GM21619 (cell line): ENCODE results near the gene FBXO36.
"Not testable (repeated sequence)": the region's sequence is repeated elsewhere in the genome, so short reads cannot be mapped to it uniquely, and the experiment has no call there.

ENCODE experiments used
- ATAC-seq: cut with Tn5 transposase; IDR thresholded peaks from one replicate; pipeline ENCODE4 v1.9.1; 2021; ENCODE audit not compliant: unreplicated experiment

FBXO36 gene, protein sequence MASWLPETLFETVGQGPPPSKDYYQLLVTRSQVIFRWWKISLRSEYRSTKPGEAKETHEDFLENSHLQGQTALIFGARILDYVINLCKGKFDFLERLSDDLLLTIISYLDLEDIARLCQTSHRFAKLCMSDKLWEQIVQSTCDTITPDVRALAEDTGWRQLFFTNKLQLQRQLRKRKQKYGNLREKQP

DNA sequence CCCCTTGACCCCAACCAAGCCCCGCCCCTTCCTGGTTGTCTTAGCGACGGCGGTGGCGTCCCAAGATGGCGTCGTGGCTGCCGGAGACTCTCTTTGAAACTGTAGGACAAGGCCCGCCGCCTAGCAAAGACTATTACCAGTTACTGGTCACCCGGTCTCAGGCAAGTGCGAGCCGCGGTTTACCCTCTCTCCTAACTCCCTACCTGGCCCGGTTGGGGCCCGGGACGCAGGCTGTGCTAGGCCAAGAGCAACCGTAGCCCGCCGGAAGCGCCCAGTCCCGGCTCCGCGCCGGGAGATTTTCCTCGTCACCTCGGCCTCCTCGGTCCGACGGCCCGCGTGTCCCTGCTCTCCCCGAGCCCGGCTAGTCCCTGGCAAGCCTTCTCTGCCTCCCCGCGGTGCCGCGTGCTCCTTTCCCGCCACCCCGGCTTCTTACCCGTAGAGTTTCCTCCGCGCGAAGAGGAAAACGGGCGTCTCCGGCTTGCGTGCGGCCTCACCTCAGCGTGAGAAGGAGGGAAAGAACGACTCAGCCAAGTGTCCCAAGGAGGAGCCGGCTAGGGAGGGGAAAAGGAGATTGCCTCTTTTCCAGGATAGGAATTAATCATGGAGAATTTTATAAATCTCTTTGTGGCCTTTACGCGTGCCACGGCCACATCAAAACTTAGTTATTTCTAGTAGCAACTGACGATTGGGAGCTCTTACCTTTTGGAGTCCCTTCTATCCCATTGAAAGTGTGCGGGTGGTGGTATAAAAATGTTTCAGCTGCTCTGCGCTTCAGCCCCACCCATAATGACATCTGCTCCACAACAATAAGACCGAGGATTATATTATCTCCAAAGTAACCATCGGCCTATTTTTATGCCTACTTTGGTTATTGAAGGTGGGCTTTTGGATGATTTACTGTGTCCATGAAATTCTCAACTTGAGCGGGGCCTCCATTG lies at the start of gene FBXO36:
Gene FBXO36 (plus strand): TSS at position 55 of the 938 bp plus-strand sequence. CDS start 11 bp downstream, at position 66.
- ATAC-seq = peak; percentile 62

DNA sequence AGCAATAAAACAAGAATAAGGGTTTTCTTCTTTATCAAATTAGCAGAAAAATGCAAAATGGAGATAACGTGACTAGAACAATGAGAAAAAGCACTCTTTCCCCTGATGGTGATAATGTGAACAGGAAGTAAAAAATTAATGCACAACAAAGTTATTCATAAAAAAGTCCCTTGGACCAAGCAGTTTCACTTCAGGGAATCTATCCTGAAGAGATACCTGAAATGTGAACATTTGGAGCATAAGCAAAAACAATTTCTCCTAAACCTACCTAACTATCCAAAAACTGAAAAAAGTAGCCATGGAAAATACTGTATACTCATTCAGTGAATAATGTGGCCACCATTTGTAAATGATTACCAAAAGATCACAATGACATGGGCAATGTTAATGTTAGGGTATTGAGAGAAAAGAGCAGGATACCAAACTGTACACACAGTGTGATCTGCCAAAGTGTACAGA lies 49.2 kb upstream of the FBXO36 start:
- ATAC-seq = peak; percentile 95

DNA sequence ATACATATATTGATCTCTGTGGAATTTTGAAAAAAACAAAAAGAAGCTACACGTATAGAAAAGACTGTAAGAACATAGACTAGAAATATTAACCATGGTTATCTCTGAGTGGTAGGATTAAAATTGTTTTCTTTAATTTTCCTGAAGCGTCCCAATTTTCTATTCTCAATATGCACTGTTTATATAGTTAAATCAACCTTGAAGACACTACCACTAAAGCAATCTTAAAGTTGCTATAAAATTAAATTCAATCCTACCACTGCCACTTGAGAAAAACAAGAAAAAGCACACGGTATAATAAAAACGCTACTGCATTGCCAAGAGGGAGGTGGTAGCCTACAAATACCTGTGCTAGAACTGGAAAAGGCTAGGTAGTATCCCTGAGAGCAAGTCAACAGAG lies 47.7 kb upstream of the FBXO36 start:
- no peak for ATAC-seq

DNA sequence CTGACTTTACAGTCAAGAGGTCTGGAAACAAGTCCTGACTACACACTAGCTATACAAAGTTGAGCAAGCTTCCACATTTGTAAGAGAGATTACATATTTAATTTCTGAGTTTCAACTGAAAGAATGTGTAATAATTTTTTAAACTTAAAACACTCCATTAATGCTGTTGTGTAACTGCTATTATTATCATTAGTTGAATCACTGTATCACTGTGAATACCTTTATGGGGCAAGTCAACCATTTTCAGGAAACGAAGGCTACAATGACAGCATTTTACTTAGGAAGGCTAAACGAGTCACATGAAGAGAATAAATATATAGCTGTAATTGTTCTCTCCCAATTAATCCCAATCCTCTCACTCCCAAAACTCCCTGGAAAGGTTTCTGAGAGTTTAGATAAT lies 46.8 kb upstream of the FBXO36 start:
- ATAC-seq = no peak

DNA sequence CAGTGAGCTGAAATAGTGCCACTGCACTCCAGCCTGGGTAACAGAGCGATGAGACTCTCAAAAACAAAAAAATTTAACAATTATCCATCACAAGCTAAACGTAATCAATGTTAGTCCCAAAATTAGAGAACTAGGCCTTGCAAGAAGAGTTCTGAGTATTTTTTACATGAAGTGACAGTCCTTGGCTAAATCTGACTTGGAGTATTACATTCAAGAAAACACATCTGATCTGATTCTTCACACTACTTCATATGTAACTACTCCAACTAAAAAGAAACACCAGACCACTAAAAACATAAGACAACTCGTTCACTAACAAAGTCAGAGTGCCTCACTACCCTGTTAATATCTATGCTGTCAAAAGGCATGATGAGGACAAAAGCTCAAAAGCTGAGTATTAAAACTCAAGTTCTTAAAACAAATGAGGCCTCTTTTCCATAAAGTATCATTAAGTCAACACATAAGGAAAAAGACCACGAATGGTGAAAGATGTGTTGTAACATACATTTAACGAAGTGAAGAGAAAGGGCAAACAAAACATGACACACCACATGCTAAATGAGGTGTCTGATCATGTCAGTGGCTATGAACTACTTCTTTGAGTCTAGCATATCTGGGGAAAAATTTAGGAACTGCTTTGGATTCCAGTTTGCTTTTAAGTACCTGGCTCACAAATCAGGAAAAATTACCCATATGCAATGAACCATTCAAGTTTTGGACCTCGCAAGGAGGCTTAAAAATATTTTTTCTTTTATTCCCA lies 42.9 kb upstream of the FBXO36 start:
- ATAC-seq = no peak

DNA sequence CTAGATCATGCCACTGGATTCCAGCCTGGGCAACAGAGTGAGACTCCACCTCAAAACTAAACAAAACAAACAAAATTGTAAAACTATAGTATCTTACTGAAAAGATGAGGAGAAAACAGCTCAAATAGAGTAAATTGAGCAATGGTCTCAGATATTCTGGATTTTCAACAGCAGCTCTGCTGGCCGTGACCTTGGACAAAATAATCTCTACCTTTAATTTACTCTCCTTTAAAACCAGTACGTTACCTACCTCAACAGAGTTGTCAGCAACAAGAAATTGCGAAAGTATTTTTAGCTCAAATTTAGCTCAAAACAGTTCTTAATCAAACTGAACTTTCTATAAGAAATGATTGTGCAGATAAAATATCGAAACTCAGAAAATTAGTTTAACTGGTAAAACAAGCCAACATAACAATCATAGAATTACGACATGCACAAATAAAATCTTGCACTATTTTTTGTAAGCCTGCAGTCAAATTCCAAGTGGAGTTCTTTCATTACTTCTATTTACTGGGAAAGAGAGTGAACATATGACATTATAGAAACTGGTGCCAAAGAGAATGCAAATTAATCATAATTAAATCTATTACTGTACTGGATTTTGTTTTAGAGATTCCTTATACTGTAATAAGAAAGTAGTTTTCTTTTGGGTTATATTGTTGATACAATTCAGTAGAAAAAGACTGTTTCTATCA lies 41.3 kb upstream of the FBXO36 start:
- no peak for ATAC-seq

DNA sequence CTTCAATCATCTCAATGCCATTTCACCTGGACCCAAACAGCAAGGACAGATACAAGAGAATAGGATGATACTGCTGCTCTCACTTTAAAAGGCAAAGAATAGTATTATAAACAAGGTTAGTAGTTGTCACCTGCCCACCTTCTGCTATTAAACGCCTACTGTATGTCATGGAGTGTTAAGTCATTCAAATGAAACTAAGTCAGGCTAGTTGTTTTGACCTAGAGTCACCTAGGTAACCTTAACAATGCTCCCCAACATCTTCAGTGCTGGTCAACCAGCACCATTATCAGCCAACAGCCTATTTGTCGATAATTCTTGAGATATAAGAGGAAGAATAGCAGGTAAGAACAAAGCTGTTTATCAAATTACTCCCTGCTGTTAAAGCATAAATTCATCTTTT lies 39.7 kb upstream of the FBXO36 start:
- no peak for ATAC-seq

DNA sequence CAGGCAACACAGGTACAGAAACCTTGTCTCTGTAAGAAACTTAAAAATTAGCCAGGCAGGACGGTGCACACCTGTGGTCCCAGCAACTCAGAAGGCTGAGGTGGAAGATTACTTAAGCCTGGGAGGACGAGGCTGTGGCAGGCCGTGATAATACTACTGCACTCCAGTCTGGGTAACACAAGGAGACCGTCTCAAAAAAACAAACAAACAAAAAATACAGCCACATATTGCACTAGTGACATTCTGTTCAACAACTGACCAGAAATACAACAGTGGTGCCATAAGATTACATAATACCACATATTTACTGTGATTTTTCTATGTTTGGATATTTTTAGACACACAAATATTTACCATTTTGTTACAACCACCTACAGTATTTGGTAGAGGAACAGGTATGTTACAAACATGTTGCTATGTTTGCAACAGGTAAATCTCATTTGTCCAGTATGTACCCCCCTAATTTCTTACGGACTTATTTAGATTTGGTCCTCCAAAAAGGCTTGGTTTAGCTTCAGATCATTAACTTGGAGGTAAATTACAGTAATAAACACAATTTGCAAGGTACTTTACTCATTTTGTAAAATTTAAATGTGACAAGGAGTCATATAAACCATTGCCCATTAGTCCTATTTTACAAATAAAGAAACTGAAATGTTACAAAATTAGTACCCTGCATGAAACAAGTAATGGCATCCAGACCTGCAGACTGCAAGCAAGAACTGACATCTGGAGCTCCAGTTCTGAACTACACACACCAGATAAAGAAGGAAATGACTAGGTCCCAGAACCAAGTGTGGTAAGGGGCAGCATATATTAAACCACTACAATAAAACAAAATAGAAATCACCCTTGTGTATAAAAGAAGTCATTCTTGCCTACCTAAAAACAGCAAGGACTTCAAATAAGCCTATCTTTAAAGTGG lies 37.3 kb upstream of the FBXO36 start:
- peak; percentile 85 for ATAC-seq

DNA sequence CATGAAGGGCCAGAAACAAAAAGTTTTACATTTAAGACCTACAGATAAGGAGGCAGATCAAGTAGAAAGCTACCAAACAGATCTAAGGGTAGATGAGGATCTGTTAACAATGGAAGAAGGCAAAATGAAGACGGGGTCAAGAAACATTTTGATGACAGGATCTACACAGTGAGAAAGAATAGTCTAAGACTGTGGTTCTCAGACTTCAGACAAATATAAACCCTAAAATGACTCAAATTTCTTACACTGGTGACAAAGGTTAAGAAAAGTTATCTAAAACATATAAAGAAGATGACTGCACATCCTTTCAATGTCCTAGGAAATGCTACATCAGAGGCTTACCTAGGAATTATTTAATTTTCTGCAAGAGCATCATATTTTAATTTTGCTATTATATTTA lies 34.9 kb upstream of the FBXO36 start:
- ATAC-seq = no peak

DNA sequence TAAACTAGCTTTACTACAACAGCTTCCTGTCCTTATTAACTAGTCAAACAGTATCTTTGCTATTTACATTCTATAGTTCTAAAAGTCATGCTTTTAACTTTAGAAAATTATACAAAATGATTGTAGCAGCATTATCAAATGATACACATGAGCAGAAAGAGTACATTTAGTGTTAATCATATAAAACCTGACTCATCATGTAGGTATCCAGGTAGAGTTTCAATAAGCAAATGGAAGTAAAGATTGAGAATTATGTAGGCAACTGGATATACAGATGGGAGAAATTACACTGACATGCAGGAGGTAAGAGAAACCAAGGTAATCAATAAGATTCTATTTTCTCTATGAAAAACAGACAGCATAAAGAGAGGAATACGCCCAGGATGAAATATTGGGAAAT lies 34.3 kb upstream of the FBXO36 start:
- ATAC-seq = no peak

DNA sequence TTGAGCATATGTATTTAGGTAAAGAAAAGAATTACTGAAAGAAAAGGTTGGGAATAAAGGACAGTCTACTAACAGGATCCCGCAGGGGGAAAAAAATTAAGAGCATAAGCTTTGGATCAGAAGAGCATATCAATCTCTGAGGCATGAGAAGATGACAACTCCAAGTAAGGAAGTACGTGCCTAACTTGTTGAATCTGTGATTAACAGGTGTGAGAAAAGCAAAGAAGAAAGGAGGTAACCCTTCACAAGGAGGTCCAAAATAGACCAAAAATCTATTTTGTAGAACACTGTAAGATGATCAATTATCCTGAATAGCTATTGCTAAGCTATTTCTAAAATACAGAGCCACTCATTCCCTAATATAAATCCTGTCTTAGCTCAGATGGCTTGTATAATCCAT lies 33.3 kb upstream of the FBXO36 start:
- ATAC-seq = no peak

DNA sequence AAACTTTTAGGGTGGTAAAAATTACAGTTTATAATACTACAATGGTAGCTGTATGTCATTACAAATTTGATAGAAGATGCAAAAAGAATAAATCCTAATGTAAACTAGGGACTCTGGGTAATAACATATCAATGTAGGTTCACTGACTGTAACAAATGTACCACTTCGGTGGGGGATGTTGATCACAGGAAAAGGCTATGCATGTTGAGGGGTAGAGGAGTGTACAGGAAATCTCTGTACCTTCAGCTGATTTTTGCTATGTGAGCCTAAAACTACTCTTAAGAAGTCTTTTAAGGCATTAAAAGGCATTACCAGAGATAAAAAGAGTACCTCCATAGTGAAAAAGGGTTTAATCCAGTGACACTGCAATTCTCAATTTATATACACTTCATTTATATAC lies 25.4 kb upstream of the FBXO36 start:
- no peak for ATAC-seq

DNA sequence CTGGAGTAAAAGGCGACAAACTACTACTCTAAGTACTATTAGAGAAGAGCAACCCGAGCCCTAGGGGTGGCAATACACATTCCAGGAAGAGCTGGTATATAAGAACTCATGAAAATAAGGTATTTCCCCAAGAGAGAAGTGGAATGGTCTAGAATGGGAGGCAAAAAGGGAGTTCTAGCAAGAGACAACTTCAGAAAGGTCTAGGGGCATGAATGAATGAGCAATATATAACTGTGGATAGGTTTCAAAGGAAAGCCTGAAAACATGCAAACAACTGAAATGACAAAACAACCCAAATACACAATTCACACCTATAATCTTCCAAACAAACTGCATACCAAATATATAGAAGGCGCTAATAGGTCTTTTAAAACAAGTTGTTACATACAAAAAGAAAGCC lies 22.7 kb upstream of the FBXO36 start:
- ATAC-seq = no peak

DNA sequence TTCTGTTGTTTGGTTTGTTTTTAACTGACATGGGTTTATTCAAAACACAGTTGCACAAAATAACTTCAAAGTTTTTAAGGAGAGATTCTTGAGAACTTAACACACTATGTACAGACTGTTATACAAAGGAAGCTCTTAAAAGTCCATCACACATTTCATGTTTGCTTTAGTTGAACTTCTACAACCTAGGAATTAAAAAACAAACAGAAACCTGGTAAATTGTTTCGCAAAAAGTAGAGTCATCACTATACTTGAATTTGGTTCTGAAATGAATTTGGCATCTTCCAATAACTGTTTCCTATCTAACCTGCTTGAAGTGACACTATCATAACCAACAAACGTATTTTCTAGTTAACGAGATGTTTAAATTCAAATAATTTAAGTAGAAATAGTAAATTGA lies 22.3 kb upstream of the FBXO36 start:
- no peak for ATAC-seq

DNA sequence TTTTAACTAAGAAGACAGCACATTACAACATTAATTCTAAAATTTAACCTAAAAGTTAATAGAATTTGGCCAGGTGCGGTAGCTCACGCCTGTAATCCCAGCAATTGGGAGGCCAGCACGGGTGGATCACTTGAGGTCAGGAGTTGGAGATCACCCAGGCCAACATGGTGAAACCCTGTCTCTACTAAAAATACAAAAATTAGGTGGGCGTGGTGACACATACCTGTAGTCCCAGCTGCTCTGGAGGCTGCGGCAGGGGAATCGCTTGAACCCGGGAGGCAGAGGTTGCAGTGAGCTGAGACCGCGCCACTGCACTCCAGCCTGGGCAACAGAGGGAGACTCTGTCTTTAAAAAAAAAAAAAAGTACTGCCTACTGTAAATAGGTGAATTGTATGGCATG lies 21.8 kb upstream of the FBXO36 start:
- not testable (repeated sequence) for ATAC-seq

DNA sequence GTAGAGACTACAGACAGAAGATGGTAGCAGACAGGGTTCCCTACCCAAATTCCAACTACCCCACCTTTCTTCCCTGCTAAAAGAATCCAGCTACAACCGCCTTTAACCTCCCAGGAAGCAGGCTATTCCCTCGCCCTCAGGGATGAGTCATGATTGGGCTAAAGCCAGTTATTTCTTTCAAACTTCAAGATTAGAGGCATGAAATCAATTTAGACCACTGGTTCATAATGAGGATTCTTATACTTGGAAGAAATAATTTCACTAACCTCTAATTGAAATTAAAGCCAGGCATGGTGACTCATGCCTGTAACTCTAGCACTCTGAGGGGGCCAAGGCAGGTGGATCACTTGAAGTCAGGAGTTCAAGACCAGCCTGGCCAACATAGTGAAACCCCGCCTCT lies 20.5 kb upstream of the FBXO36 start:
- ATAC-seq = no peak

DNA sequence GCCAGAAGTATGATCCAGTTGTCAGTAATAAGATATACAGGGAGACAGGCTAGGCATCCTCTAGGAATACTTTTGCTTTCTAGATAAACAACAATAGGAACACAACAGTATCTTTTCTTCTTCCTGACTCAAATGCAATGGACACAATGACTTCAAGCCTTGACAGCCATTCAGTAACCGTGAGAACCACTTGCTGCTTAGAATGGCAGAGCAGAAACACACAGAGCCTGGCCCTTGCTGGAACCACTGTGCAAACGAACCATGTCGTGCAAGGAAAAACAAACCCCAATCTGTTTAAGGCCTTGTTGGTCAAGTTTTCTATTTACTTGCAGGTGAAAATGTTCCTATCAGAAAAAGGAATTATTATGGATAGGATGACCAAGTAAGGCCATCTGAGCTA lies 19.3 kb upstream of the FBXO36 start:
- no peak for ATAC-seq

DNA sequence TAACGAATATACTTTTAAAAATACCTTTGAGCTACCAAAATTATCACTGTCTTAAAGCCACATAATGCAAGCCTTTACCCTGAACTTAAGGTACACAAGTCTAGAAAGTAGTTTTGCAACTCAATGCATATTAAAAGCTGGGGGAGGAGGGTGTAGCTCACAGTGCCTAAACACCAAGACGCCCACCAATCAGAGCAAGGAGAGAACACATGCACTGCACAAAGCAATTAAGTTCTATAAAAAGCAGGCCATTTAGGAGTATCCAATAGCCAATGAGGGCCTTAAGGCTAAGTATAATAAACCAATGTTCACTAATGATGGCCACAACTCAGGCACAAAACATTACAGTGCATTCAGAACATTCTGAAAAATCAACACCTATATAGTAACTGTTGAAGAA lies 16.7 kb upstream of the FBXO36 start:
- no peak for ATAC-seq

DNA sequence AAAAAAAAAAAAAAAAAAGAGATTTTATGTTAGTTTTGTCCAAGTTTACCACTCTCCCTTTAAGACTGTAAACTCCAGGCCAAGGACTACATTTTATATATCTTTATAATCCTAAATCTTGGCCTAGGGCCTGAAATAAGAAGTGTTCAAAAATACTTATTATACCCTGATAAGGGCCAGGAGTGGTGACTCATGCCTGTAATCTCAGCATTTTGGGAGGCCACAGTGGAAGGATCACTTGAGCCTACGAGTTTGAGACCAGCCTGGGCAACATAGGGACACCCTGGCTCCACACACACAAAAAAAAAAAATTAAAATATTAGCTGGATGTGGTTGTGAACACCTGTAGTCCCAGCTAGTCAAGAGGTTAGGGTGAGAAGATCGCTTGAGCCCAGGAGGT lies 13.2 kb upstream of the FBXO36 start:
- no peak for ATAC-seq
